ENCODE measurements around the gene AZIN2.
"Not testable (repeated sequence)": the region's sequence is repeated elsewhere in the genome, so short reads cannot be mapped to it uniquely, and the experiment has no call there.

AZIN2 gene

DNA sequence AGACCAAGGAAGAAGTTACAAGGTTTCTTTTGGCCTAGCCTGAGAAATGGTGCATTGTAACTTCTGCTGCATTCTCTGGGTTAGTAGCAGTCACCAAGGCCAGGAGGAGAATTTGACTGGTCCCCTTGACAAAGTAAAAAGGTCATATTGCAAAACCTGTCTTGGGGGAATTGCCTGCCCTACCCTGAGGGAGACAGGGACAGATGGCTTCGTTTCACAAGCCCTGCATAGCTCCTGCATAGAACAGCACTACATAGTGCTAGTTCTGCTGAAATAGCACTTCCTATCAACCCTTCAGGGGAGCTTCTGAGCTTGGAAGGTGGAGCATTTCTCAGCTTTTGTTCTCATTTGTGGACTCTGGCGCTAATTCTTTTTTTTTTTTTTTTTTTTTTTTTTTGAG is 23.9 kb upstream of the AZIN2 start:
- no peak for DNase-seq (ENCODE audit: low read depth, low spot score)

DNA sequence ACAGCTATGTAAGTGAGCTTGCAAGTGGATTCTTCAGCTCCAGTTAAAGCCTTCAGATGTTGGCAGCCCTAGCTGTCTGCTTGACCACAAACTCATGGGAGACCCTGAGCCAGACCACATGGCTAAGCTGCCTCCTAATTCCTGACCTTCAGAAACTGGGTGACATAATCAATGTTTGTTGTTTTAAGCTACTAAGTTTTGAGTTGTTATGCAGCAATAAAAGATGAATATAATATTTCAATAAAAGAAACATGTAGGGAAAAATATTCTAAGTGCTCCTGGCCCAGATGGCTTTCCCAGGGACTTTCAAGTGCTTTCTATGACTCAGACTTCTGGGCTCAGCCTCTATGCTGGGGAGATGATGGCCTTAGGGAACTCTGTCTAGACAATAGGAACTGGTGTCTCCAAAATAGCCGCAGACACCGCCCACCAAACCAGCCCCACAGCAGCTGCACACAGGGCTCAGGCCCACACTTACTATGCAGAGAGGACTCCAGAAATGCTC is 20.3 kb upstream of the AZIN2 start:
- no peak for DNase-seq (ENCODE audit: low read depth, low spot score)

DNA sequence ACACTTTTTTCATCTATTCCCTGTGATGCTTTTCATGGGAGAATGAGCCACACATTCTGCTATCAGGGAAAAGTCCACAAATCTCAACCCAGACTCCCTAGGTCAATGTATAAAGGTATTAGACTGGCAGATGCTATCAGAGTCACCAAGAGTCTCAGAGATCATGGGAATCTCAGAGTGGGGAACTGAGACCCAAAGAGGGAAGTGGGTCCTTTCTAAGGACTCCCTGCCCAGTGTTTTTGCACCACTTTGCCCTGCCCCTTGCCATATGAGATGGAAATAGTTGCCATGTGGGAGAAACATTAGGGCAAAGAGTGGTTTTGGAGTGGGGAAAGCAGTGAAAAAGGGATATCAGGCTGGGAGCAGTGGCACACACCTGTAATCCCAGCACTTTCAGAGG is 19.1 kb upstream of the AZIN2 start:
- DNase-seq (ENCODE audit: low read depth, low spot score) = no peak

DNA sequence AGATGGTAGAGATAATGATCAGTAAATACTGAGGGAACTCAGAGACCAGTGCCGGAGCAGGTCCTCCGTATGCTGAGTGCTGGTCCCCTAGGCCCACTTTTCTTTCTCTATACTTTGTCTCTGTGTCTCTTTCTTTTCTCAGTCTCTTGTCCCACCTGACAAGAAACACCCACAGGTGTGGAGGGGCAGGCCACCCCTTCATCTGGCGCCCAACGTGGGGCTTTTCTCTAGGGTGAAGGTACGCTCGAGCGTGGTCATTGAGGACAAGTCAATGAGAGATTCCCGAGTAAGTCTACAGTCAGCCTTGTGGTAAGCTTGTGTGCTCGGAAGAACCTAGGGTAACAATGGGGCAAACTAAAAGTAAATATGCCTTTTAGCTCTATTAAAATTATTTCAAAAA is 16.7 kb upstream of the AZIN2 start:
- not testable (repeated sequence) for DNase-seq (ENCODE audit: low read depth, low spot score)

DNA sequence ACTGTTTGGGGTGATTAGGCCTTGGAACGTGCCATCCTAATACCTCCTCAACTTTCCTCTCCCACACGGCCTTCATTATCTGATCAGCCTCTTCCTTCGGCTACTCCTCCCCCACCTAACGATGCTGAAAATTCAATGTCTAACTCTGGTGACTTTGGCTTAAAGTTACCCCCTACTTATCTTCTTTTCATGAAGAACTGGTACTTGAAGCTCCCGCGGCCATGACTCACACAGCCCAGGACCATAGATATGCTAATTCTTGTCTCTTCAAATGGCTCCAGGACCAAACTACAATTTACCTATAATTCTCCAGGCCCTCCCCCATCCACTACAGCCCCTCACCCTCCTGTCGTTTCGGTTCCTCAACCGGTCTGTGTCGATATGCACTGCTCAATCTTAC is 15.7 kb upstream of the AZIN2 start:
- DNase-seq (ENCODE audit: low read depth, low spot score) = no peak

DNA sequence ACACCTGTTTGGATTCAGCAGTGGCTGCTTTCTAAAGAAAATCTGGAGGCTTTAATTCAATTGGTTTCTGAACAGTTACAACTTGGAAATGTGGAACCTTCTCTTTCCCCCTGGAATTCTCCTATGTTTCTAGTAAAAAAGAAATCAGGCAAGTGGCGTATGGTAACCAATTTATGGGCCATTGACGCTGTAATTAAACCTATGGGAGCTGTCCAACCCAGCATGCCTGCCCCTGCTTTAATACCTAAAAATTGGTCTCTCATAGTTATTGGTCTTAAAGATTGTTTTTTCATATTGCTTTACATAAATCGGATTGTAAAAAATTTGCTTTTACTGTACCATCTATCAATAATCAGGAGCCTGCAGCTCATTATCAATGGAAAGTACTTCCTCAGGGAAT is 14.5 kb upstream of the AZIN2 start:
- not testable (repeated sequence) for DNase-seq (ENCODE audit: low read depth, low spot score)

DNA sequence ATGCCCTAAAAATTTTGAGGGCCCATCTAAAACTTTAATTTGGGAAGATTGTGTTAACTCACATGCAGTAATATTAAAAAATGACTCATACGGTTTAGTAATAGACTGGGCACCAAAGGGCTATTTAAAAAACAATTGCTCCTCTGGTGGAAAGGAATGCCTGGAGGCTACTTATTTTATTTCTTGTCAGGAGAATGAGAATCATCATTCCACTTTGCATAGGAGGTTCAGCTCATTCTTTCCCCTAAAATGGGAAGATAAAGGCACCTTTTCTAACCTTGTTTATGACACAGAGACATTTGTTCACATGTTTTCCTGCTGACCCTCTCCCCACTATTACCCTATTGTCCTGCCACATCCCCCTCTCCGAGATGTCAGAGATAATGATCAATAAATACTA is 12.8 kb upstream of the AZIN2 start:
- DNase-seq (ENCODE audit: low read depth, low spot score) = not testable (repeated sequence)

DNA sequence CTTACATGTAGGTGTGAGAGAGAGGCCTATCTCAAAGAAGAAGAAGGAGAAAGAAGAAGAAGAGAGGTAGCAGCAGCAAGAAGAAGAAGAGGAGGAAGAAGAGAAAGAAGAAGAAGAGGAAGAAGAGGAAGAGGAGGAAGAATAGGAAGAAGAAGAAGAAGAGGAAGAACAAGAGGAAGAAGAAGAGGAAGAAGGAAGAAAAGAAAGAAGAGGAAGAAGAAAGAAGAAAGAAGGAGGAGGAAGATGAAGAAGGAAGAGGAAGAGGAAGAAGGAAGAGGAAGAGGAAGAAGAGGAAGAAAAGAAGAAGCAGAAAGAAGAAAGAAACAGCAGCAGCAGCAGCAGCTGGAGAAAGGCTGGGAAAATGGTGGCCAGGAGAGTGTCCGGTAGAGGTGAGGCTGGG is 10.3 kb upstream of the AZIN2 start:
- no peak for DNase-seq (ENCODE audit: low read depth, low spot score)

DNA sequence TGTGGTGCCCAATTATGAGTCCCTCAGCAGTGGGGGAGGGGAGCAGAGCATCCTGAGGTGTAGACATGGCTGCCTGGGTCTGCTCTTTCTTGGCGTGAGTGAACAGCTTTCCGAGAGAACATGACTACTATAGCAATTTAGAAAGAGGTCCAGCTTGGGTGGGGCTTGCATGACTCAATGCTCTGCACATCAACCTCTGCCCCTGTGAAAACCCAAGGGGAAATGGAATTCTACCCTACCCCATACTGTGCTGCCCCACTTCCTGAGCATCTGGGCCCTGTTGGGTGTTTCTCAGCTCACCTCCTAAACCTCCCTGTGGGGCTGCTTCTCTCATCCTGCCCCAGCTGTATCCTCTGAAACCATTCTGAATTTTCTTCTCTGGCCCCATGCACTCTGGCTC is 8.2 kb upstream of the AZIN2 start:
- no peak for DNase-seq (ENCODE audit: low read depth, low spot score)

DNA sequence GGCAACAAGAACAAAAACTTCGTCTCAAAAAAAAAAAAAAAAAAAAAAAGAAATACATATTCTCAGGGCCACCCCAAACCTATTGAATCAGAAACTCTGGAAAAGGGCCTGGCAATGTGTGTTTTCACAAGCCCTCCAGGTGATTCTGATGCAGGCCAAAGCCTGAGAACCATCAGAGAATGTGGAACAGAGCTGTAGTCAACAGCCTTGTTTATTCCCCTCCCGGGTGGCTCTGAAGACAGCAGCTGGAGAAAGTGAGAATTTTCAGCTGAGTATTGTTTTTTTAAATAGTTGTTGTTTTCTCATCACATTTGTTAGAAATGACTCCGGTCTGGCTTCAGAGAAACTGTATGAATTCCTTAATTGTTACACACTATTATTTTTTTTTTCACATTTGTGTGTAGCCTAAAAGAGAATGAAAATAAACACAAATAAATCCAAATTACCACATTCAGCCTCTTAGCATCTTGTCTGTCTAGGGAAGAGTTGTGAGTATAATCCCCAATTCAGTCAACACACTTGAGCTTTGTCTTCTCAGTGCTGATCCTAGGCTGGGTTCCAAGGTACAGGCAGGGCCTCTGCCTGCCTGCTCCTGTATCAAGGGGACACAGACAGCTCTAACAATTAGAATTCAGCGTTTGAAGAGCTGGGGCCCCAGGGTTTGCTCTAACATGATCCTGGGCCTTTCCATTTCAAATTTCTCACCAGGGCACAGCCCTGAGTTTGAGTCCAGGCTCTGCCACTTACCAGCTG is 6.6 kb upstream of the AZIN2 start:
- DNase-seq (ENCODE audit: low read depth, low spot score) = no peak

DNA sequence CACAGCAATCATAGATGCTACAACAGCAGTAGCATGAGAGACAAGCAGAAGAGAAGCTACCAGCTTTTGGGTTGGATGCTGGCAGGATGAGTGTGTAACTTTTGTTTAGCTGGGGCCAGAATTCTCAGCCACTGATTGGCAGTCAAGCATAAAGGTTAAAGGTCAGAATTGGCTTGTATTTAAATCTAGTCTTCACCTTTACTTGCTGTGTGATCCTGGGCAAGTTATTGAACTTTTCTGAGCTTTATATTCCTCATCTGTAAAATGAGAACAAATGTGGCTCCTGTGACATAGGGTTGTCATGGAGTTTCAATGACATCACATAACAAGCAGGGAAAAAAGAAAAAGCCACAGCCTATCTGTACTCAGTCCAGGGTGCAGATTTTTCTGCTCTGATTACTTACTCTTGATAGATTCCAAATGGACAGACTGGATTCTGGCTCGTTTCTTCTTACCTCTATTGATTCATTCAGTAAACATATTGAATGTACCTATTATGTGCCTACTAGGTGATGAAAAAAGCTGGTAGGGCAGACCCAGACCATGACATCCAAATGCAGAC is 2.8 kb upstream of the AZIN2 start:
- no peak for DNase-seq (ENCODE audit: low read depth, low spot score)

DNA sequence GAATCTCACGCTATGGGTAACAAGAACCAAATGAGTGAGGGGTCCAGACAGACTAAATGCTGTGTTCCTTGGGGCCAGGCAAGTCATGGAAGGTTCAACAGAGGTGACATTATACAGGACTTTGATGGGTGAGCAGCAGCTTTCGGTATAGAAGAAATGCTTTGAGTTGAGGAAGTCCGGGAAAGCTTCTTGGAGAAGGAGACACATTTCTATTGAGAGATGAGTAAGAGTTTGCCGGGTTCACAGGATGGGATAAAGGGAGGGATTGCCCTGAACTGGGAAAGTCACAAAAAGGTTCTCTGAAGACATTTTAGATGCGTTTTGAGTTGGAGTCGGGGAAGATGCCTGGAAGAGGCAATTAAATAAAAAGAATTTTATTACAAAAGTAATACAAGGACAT is 580 bp upstream of the AZIN2 start:
- no peak for DNase-seq (ENCODE audit: low read depth, low spot score)

DNA sequence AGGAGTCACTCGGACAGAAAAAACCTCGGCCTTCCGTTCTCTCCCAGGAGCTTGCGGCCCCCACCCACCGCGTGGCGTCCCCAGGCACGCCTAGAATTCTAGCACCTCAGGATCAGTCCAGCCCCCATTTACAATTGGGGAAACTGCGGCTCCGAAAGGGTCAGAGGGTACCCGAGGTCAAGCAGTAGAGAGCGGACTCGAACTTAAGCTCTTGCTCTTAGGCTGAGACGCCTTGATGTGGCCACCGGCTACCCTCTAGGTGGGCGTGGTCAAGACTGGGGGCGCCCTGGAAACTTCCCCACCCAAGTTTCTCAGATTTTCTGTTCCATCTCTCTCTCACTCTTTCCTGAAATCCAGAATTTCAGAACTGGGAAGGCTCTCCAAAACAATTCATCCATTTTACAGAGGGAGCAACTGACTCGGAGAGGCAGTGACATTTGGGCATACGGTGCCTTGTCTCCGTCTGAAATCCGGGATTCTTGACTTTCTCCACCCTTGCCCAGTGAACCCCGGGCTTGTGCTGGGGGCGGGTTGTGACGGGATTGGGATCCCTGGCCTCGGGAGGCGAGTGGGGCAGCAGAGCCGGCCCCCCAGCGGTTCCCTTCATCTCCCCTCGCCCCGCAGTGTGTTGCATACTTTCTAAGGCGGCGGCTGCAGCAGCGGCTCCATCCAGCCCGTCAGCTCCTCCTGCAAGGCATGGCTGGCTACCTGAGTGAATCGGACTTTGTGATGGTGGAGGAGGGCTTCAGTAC is 777 bp downstream of the AZIN2 start:
- DNase-seq (ENCODE audit: low read depth, low spot score) = no peak

DNA sequence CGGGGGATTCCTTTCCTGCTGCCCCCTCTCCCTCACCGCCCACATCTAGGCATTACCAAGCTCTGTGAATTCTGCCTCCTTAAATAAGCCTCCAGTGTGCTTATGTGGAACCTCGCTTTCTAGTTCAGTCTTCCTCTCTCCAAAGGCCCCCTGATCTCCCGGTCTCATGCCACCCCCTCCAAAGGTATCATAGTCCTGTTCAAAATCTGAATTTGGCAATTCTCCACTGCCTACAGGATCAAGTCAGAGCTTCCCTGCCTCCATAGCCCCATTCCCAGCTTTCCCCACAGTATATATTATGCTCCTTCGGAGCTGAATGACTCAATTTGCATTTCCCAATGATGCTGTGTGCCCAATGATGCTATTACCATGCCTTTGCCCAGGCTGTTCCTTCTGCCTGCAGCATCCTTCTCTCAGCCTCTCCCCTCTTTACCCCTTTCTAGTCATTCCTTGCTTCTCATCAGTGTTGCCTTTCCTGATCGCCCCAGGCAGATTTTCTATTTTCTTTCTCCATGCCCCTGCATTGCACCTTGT is 1.7 kb downstream of the AZIN2 start:
- DNase-seq (ENCODE audit: low read depth, low spot score) = no peak

DNA sequence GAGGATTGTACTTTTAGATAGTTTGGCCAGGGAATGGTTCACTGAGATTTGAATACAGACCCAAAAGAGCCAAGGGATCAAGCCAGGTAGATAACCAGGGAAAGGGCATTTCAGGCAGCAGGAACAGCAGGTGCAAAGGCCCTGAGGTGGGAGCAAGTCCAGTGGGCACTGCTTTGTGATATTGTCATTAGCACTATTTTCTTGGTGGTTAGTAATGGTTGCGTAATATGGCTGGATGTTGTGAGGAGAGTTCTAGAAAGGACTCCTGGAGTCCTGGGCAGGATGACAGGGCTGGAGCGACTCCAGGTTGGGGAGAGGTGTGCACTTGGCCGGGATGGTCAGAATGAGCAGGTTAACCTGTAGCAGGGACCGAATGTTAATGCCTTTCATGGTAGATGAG is 4.4 kb downstream of the AZIN2 start:
- DNase-seq (ENCODE audit: low read depth, low spot score) = no peak

DNA sequence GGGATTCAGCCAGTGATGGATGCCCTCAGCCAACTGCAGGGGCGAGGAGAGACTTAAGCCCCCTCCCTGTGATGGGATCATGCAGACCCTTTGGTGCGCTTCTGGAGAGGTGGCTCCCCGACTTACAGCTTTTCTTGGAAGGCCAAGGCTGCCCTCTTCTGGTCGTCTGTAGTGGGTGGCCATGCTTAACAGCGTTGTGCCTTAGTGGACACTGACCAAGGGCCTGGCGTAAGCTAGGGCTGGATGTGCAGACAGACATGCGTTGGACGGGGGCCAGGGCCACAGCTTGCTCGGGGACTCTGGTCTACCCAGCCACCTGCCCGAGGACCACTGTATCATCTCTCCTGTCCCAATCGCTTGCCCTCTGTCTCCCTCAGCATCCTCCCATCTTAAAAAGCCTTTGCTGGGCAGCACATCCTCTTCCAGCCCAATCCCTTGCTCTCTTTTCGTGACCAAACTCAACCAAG is 5.5 kb downstream of the AZIN2 start:
- no peak for DNase-seq (ENCODE audit: low read depth, low spot score)

DNA sequence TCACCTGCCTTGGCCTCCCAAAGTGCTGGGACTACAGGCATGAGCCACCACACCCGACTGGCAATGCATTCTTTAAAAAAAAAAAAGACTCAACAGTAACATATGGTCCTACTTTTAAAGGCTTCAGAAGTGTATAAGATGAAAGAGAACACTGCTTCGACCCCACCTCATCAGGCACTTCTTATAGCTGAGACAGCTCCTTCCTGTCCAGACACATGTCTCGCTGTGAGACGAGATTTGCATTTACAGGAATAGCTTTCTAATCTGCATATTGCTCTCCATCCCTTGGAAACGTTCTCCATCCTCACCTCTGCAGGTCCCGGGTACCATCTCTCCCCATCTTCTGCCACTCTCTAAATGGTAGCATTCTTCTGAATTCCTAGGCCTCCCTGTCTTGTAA is 6.7 kb downstream of the AZIN2 start:
- no peak for DNase-seq (ENCODE audit: low read depth, low spot score)

DNA sequence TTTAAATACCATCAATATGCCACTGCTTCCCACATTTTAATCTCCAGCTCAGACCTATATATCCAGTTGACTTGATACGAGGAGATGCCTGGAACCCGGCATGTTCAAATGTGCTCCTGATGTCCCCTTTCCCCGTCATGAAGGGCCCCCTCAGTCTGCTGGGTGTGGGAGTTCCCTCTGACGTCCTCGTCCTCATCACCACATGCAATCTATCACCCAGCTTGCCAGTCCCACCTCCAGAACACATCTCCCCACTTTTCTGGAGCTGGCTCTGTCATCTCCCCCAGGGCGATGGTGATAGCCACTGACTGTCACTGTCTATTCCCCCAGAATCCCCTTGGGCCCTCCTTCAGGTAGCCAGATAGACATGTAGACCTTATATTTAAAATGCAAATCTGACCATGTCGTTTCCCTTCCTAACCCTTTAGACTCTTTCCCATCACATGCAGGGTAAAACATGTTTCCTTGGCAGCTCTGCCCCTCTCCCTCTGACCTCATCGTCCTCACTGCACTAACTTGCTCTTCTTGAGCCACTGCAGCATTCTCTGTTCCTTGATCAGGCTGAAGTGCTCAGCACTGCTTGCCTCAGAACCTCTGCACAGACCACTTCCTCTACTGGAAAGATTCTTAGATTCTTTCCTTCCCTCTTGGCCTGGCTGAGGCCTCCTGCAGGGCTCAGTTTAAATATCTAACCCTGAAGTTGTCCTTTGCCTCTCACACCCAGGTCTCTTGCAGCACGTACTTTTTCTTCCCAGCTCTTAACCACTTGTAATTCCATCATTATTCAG is 7.4 kb downstream of the AZIN2 start:
- no peak for DNase-seq (ENCODE audit: low read depth, low spot score)

DNA sequence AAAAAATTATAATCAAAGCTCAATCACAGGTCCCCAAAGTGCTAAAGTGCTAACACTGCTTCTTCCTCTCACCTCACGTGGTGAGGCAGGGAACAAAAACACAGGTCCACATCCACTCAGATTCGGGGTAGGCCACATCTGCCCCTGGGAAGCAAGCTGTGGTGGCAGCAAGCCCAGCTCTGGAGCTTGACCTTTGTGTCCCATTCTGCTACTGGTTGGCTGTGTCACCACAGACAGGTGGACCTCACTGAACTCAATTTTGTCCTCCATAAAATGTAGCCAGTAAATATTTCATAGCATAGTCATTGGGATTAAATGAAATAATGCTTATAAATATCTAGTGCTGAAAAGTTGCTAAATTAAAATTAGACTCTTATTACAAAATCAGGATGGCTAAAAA is 8.5 kb downstream of the AZIN2 start:
- no peak for DNase-seq (ENCODE audit: low read depth, low spot score)

DNA sequence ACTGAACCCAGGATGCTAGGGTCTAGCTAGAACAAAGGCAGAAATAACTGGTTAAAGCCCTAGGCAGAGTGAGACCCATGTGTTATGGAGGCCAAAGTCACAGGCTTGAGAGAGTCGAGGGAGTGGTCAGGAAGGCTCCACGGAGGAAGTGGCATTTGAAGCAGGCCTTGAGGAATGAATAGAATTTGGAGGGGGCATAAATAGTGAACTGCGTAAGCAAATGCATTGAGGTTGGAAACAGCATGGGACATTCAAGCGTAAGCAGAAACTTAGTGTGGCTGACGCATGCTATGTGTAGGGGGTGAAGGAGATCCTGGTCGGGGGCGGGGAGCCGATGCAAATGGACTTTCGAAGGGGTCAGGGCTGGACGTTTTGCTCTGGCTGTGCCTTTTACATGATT is 11.5 kb downstream of the AZIN2 start:
- no peak for DNase-seq (ENCODE audit: low read depth, low spot score)

DNA sequence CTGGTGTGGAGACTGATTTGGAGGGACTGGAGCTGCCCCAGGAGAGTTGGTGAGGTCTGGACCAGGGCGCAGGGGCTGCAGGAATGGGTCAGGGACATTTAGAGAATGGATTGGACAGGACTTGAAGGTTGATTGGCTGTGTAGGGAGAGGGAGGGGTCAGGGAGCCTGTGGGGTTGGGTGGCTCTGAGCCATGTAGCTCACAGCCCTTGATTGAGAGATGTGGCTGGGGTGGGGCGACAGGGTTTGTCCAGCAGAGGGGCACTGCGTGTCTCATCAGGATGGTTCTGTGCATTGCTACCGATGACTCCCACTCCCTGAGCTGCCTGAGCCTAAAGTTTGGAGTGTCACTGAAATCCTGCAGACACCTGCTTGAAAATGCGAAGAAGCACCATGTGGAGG is 12.1 kb downstream of the AZIN2 start:
- no peak for DNase-seq (ENCODE audit: low read depth, low spot score)

DNA sequence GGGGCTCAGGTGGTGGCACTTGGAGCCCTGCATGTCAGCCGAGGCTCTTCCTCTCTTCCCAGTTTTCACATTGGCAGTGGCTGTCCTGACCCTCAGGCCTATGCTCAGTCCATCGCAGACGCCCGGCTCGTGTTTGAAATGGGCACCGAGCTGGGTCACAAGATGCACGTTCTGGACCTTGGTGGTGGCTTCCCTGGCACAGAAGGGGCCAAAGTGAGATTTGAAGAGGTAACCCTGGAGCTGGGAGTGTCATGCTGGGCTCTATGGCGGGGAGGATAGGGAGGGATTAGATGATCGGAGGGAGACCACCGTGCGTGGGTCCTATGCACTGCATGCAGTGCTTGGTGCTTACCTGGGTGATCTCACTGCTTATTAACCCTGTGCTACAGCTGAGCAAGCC is 13.5 kb downstream of the AZIN2 start:
- DNase-seq (ENCODE audit: low read depth, low spot score) = no peak

Data from activated naive CD8-positive, alpha-beta T cell treated with anti-CD3 and anti-CD28 coated beads, Interleukin-2, amount 50 U/mL, for 16 hours (primary cell).